GM13977 (cell line): Measurements from ENCODE around the gene DESI1.
"Not testable (repeated sequence)": the region's sequence is repeated elsewhere in the genome, so short reads cannot be mapped to it uniquely, and the experiment has no call there.

ENCODE experiments used
- DNase-seq: peaks from one replicate; pipeline ENCODE4 v3.0.0; 2012; ENCODE audit warnings: low spot score
- CTCF ChIP-seq: IDR thresholded peaks from 2 replicates; pipeline ENCODE4 v1.5.1; 2012; ENCODE audit warnings: mild to moderate bottlenecking, control low read depth; ENCODE audit not compliant: insufficient read depth; ENCODE audit errors: extremely low read depth, missing control alignments
- in situ Hi-C: fragments of 300-500 bp; cut with MboI; formaldehyde crosslinking; loops from one replicate; pipeline ENCODE4 v1.12.0; 2022; ENCODE audit warnings: low sequenced_read_pairs, low pct_unique_long_range_greater_than_20kb, mixed read lengths, inconsistent platforms; ENCODE audit not compliant: unreplicated experiment

The DESI1 gene

DNA sequence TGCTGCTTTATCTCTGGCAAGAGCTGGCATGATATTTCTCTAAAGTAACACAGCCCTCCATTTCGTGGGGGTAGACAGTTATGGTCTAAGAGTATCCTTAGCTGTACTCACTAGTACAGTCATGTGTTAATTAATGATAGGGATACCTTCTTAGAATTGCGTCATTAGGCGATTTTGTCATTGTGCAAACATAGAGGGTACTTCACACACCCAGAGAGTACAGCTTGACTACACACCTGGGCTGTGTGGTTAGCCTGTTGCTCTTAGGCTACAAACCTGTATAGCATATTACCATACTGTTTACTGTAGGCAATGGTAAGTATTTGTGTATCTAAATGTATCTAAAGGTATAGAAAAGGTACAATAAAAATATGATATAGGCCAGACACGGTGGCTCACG is 17.3 kb upstream of the DESI1 start:
- TF ChIP-seq CTCF, result no peak
- no peak for DNase-seq
- in situ Hi-C loops, result no loop called here

DNA sequence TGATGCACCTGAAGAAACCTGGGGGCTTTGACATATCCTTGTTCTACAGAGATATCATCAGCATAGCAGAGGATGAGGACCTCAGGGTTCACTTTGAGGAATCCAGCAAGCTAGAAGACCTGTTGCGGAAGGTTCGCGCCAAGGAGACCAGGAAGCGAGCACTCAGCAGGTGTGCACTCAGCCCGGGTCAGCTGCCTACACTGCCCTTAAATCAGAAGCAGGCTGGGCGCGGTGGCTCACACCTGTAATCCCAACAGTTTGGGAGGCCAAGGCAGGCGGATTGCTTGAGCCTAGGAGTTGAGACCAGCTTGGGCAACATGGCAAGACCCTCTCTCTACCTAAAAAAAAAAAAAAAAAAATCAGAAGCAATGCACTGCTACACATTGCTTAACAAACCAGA is 16.8 kb upstream of the DESI1 start:
- in situ Hi-C loops, DNase-seq: not testable (repeated sequence)

- in situ Hi-C loops, result no loop called here
- no peak for DNase-seq
These were observed 15.6 kb upstream of the DESI1 start for GRCh38 chr22:41636467-41636866.

GRCh38 chr22:41634610-41635009 is 13.8 kb upstream of the DESI1 start:
- DNase-seq, in situ Hi-C loops: not testable (repeated sequence)

More at GRCh38 chr22:41636467-41636866, 15.6 kb upstream of the DESI1 start:
- TF ChIP-seq CTCF, result no peak

DNA sequence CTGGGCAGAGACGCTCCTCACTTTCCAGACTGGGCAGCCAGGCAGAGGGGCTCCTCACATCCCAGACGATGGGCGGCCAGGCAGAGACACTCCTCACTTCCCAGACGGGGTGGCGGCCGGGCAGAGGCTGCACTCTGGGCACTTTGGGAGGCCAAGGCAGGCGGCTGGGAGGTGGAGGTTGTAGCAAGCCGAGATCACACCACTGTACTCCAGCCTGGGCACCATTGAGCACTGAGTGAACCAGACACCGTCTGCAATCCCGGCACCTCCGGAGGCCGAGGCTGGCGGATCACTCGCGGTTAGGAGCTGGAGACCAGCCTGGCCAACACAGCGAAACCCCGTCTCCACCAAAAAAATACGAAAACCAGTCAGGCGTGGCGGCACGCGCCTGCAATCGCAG is 10.8 kb upstream of the DESI1 start:
- DNase-seq, in situ Hi-C loops: not testable (repeated sequence)

DNA sequence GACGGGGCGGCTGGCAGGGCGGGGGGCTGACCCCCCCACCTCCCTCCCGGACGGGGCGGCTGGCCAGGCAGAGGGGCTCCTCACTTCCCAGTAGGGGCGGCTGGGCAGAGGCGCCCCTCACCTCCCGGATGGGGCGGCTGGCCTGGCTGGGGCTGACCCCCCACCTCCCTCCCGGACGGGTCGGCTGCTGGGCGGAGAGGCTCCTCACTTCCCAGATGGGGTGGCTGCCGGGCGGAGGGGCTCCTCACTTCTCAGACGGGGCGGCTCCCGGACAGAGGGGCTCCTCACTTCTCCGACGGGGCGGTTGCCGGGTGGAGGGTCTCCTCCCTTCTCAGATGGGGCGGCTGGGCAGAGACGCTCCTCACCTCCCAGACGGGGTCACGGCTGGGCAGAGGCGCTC is 10.3 kb upstream of the DESI1 start:
- DNase-seq, in situ Hi-C loops: not testable (repeated sequence)

DNA sequence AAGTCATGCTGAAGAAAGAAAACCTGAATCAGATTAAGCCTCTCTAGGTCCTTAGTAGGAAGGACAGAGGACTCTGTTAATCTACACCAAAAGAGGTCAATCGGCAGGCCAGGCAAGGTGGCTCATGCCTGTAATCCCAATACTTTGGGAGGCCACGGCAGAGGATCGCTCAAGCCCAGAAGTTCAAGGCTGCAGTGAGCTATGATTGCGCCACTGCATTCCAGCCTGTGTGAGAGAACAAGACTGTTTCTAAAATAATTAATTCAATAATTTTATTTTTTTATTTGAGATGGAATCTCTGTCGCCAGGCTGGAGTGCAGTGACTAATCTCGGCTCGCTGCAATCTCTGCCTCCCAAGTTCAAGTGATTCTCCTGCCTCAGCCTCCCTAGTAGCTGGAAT is 4.7 kb upstream of the DESI1 start:
- no peak for DNase-seq
- TF ChIP-seq CTCF, result no peak
- in situ Hi-C loops, result no loop called here

- in situ Hi-C loops, result no loop called here
- TF ChIP-seq CTCF, result no peak
- DNase-seq, result no peak
These were observed 1.0 kb upstream of the DESI1 start for GRCh38 chr22:41621911-41622179.

DNA sequence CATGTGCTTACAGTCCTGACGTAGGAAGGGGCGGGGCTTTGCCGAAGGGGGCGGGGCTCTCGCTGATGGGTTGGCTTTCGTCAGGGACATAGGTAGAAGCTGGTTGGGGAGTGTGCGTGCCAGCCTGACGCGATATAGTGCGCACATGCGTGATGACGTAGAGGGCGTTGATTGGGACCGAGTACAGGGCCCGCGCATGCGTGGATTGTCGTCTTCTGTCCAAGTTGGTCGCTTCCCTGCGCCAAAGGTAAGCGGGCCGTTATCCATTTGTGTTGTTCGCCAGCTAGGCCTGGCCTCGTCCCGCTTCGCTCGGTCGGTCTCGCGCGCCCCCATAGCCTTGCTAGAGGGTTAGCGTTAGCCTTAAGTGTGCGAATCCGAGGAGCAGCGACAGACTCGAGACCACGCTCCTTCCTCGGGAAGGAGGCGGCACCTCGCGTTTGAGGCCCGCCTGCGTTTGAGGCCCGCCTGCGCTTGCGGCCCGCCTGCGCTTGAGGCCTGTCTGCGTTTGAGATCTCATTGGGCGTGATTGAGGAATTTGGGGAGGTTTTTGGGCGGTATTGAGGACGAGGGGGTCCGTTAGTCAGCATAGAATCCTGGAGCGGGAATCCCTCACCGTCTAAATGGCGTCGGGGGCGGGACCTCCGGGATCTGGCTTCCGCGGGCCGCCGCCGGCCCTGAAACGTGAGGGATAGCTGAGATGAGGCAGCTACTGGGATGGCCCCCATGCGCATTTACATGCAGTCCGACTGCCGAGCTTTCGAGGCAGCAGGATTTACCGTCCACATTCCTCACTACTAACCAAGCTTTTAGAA is 462 bp upstream of the DESI1 start, which contains the start of gene XRCC6:
XRCC6 (plus strand) TSS at position 197 of the 812 bp plus-strand sequence. CDS start 710 bp downstream, outside the sequence.
- in situ Hi-C loops, result no loop called here
- TF ChIP-seq CTCF, result no peak
- DNase-seq, result peak; percentile 100
